Peyer's patch (tissue), 4 donors: ENCODE results near the gene STAG1. TPM values are rescaled to one million over a fixed set of nuclear protein-coding genes. Genes with fewer than 3 reads are reported as not detected.
"Not testable (repeated sequence)": the region's sequence is repeated elsewhere in the genome, so short reads cannot be mapped to it uniquely, and the experiment has no call there.

Experiments
- DNase-seq, 3 donors: peaks; one replicate each; pipeline ENCODE4 v3.0.0-alpha.2; 2017 to 2019
- H3K27ac ChIP-seq, 4 donors: fragments of 200-600 bp; sonication (generic); one replicate each; pipeline ENCODE4 v1.5.1; 2016 to 2019
- H3K27me3 ChIP-seq, 2 donors: fragments of 200-600 bp; sonication (generic); one replicate each; pipeline ENCODE4 v1.5.1; 2019
- H3K36me3 ChIP-seq, 3 donors: fragments of 200-600 bp; sonication (generic); one replicate each; pipeline ENCODE4 v1.5.1; 2016 to 2019
- H3K4me1 ChIP-seq, 4 donors: fragments of 200-600 bp; sonication (generic); one replicate each; pipeline ENCODE4 v1.5.1; 2016 to 2019
- H3K4me3 ChIP-seq, 4 donors: fragments of 200-600 bp; sonication (generic); 1 replicate in 3 of 4; 2 replicates in 1 of 4; pipeline ENCODE4 v1.5.1; 2016 to 2019; ENCODE audit warnings: mild to moderate bottlenecking in 1 of 4
- H3K9me3 ChIP-seq, 4 donors: fragments of 200-600 bp; sonication (generic); one replicate each; pipeline ENCODE4 v1.5.1; 2016 to 2019; ENCODE audit warnings: mild to moderate bottlenecking in 1 of 4
- CTCF ChIP-seq, 6 experiments: fragments of 450-650 bp in 4 of 6; fragments of 200-600 bp in 2 of 6; sonication (generic) in 1 of 6; IDR thresholded peaks; one replicate each; pipeline ENCODE4 v1.5.1; 2017 to 2019; ENCODE audit warnings: antibody characterized with exemption in 6 of 6, mild to moderate bottlenecking in 3 of 6, moderate library complexity in 1 of 6
- POLR2A ChIP-seq, 2 donors: fragments of 450-650 bp; IDR thresholded peaks; one replicate each; pipeline ENCODE4 v1.5.1; 2017; ENCODE audit warnings: antibody characterized with exemption in 2 of 2, mild to moderate bottlenecking in 2 of 2, moderate library complexity in 2 of 2
- total RNA-seq, 4 donors: library from RNA; depleted of rRNA; stranded (reverse); fragments of >200 nt; gene quantifications; one replicate each; pipeline ENCODE4 v1.1.0, GENCODE V29; 2016

The STAG1 gene
- total RNA-seq, 4 donors from 2014 or later: 22.6 to 91.6 (median 35.2) TPM

GRCh38 chr3:136485777-136486176 lies 266.4 kb downstream of the STAG1 start:
- TF ChIP-seq POLR2A (IDR thresholded peaks at IDR 0.05) (no peak), CTCF (IDR thresholded peaks at IDR 0.05) (no peak)
- Histone ChIP-seq H3K27me3 (no peaks in the 10 kb centered on the region), H3K4me1 (no peaks in the 10 kb centered on the region), H3K9me3 (no peaks in the 10 kb centered on the region), H3K4me3 (no peak overlapping the region), H3K36me3 (peaks cover 0 to 3% (median 0%) of the 10 kb centered on the region in 3 donors), H3K27ac (no peak overlapping the region)
- no peak for DNase-seq

GRCh38 chr3:136476280-136476679 lies 275.9 kb downstream of the STAG1 start:
- Histone ChIP-seq H3K9me3 (no peaks in the 10 kb centered on the region), H3K4me1 (no peaks in the 10 kb centered on the region), H3K4me3 (no peak overlapping the region), H3K27ac (no peak overlapping the region), H3K36me3 (peaks cover 0 to 16% (median 0%) of the 10 kb centered on the region in 3 donors), H3K27me3 (no peaks in the 10 kb centered on the region)
- DNase-seq: no peak
- TF ChIP-seq POLR2A (IDR thresholded peaks at IDR 0.05): no peak
- no peak for TF ChIP-seq CTCF (IDR thresholded peaks at IDR 0.05)

GRCh38 chr3:136474876-136475275 lies 277.3 kb downstream of the STAG1 start:
- H3K27ac ChIP-seq, H3K4me1 ChIP-seq, DNase-seq, H3K27me3 ChIP-seq, H3K9me3 ChIP-seq, H3K4me3 ChIP-seq: not testable (repeated sequence)
- peaks cover 0 to 16% (median 0%) of the 10 kb centered on the region in 3 donors for H3K36me3 ChIP-seq

- no peak for DNase-seq
- peaks cover 0 to 16% (median 0%) of the 10 kb centered on the region in 3 donors for H3K36me3 ChIP-seq
- H3K9me3 ChIP-seq: no peaks in the 10 kb centered on the region
- H3K27me3 ChIP-seq: no peaks in the 10 kb centered on the region
- H3K27ac ChIP-seq: no peak overlapping the region
- H3K4me3 ChIP-seq: no peak overlapping the region
- no peaks in the 10 kb centered on the region for H3K4me1 ChIP-seq
- no peak for TF ChIP-seq CTCF (IDR thresholded peaks at IDR 0.05)
- TF ChIP-seq POLR2A (IDR thresholded peaks at IDR 0.05): no peak
Observed at GRCh38 chr3:136473716-136474326, 278.4 kb downstream of the STAG1 start.

- Histone ChIP-seq H3K27ac (no peak overlapping the region), H3K36me3 (peaks cover 0 to 9% (median 0%) of the 10 kb centered on the region in 3 donors), H3K4me1 (no peaks in the 10 kb centered on the region), H3K4me3 (no peak overlapping the region), H3K27me3 (no peaks in the 10 kb centered on the region), H3K9me3 (no peaks in the 10 kb centered on the region)
- no peak for DNase-seq
- TF ChIP-seq CTCF (IDR thresholded peaks at IDR 0.05) (no peak), POLR2A (IDR thresholded peaks at IDR 0.05) (no peak)
Observed at GRCh38 chr3:136465296-136465695, 286.9 kb downstream of the STAG1 start.

- Histone ChIP-seq H3K4me1 (no peaks in the 10 kb centered on the region), H3K27ac (no peak overlapping the region), H3K4me3 (no peak overlapping the region), H3K36me3 (peaks cover 0 to 9% (median 0%) of the 10 kb centered on the region in 3 donors), H3K27me3 (no peaks in the 10 kb centered on the region), H3K9me3 (no peaks in the 10 kb centered on the region)
- no peak for DNase-seq
- TF ChIP-seq POLR2A (IDR thresholded peaks at IDR 0.05) (no peak), CTCF (IDR thresholded peaks at IDR 0.05) (no peak)
Observed at GRCh38 chr3:136464502-136464901, 287.7 kb downstream of the STAG1 start.
